Liver (tissue), 3 donors: Measurements from ENCODE around the gene THAP11.

ENCODE experiments used
- ATF3 ChIP-seq: IDR thresholded peaks from 2 replicates; pipeline ENCODE4 v1.6.1; 2016; ENCODE audit warnings: antibody characterized with exemption
- CTCF ChIP-seq: fragments of 150-350 bp; IDR thresholded peaks from 2 replicates; pipeline ENCODE4 v1.5.1; 2017; ENCODE audit warnings: improper control_type of control experiment, low read depth, low read length; ENCODE audit not compliant: missing input control
- EGR1 ChIP-seq, 2 donors: IDR thresholded peaks; 2 replicates each; pipeline ENCODE4 v1.6.1; 2016 to 2018; ENCODE audit warnings: antibody characterized with exemption in 2 of 2, low read depth in 2 of 2
- JUND ChIP-seq, 2 donors: IDR thresholded peaks; 2 replicates each; pipeline ENCODE4 v1.6.1; 2016; ENCODE audit warnings: antibody characterized with exemption in 2 of 2
- RAD21 ChIP-seq, 2 donors: IDR thresholded peaks; 2 replicates each; pipeline ENCODE4 v1.6.1; 2016; ENCODE audit warnings: antibody characterized with exemption in 2 of 2, mild to moderate bottlenecking in 2 of 2
- REST ChIP-seq: IDR thresholded peaks from 2 replicates; pipeline ENCODE4 v1.6.1; 2016; ENCODE audit warnings: antibody characterized with exemption, mild to moderate bottlenecking
- TAF1 ChIP-seq: conservative IDR thresholded peaks from 2 replicates; pipeline ENCODE4 v1.6.1; 2016; ENCODE audit warnings: antibody characterized with exemption, mild to moderate bottlenecking
- ZBTB33 ChIP-seq: IDR thresholded peaks from 2 replicates; pipeline ENCODE4 v1.6.1; 2016; ENCODE audit warnings: antibody characterized with exemption
- donor health status: healthy.
- donor health status: healthy.

GRCh38 chr16:67857547-67858233, 15.6 kb downstream of the THAP11 start:
- TF ChIP-seq ATF3 (peak; percentile 75), ZBTB33 (peak; percentile 95), CTCF (no peak), RAD21 (IDR thresholded peaks at IDR 0.05) (peak; percentile 55 to 57), EGR1 (IDR thresholded peaks at IDR 0.05; ENCODE audit: low read depth in 2 of 2) (peak; percentile 83 to 93), TAF1 (no peak), REST (peak; percentile 81), JUND (IDR thresholded peaks at IDR 0.05) (peak; percentile 69 to 96)
